ENCODE results near the gene DOCK3. TPM values are rescaled to one million over a fixed set of nuclear protein-coding genes. Genes with fewer than 3 reads are reported as not detected.
"Not testable (repeated sequence)": the region's sequence is repeated elsewhere in the genome, so short reads cannot be mapped to it uniquely, and the experiment has no call there.

Gene DOCK3
- total RNA-seq, 2 donors from 2014 or later, result 7.2 to 9.7 TPM

- H3K36me3 Mint-ChIP-seq (ENCODE audit: insufficient read depth in 2 of 2), result peaks cover 6 to 8% of the 10 kb centered on the region in 2 donors
- H3K27ac Mint-ChIP-seq, result no peak overlapping the region
- no peaks in the 10 kb centered on the region for H3K27me3 Mint-ChIP-seq (ENCODE audit: low read depth)
- peaks cover 9% of the 10 kb centered on the region for H3K4me1 Mint-ChIP-seq (ENCODE audit: low read depth)
- H3K9me3 Mint-ChIP-seq, result peaks cover 0 to 5% of the 10 kb centered on the region in 2 donors
- H3K4me3 Mint-ChIP-seq, result no peak overlapping the region
- DNase-seq, result no peak
- ATAC-seq (replicated peaks in 1 of 2), result no peak
These were observed 425.8 kb downstream of the DOCK3 start for GRCh38 chr3:51100536-51100851.

DNA sequence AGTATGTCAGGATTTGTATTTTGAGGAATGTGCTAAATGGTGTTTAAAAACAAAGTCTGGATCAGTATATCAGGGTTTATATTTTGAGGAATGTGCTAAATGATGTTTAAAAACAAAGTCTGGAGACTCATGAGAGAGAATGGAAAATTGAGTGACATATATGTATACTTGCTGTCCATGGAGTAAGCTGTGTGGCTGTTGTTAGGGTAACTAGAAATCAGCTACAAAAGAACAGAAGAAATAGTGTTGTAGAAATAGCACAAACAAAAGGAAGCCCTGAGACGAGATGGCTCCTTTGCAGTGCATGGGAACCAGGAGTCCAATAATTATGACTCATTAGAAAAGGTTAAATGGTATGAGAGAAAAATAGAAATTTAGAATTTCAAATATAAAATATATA lies 427.7 kb downstream of the DOCK3 start:
- Mint-ChIP-seq H3K27ac (no peak overlapping the region), H3K27me3 (ENCODE audit: low read depth) (no peaks in the 10 kb centered on the region), H3K36me3 (ENCODE audit: insufficient read depth in 2 of 2) (peaks cover 0 to 5% of the 10 kb centered on the region in 2 donors), H3K4me3 (no peak overlapping the region), H3K4me1 (ENCODE audit: low read depth) (peaks cover 9% of the 10 kb centered on the region), H3K9me3 (peaks cover 5 to 7% of the 10 kb centered on the region in 2 donors)
- no peak for ATAC-seq (replicated peaks in 1 of 2)
- no peak for DNase-seq

GRCh38 chr3:51106242-51106876 lies 431.6 kb downstream of the DOCK3 start:
- DNase-seq, result no peak
- no peaks in the 10 kb centered on the region for H3K4me1 Mint-ChIP-seq (ENCODE audit: low read depth)
- no peak for ATAC-seq (replicated peaks in 1 of 2)
- H3K36me3 Mint-ChIP-seq (ENCODE audit: insufficient read depth in 2 of 2), result peaks cover 5 to 13% of the 10 kb centered on the region in 2 donors
- peaks cover 15% of the 10 kb centered on the region in 2 donors for H3K9me3 Mint-ChIP-seq
- no peaks in the 10 kb centered on the region for H3K27me3 Mint-ChIP-seq (ENCODE audit: low read depth)
- no peak overlapping the region for H3K27ac Mint-ChIP-seq
- no peak overlapping the region for H3K4me3 Mint-ChIP-seq

DNA sequence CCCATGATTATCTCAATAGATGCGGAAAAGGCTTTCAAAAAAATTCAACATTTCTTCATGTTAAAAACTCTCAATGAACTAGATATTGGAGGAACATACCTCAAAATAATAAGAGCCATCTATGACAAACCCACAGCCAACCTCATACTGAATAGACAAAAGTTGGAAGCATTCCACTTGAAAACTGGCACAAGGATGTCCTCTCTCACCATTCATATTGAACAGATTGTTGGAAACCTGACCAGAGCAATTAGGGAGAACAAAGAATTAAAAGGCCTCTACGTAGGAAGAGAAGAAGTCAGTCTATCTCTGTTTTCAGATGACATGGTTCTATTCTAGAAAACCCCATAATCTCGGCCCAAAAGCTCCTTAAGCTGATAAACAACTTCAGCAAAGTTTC lies 435.9 kb downstream of the DOCK3 start:
- ATAC-seq (replicated peaks in 1 of 2), result no peak
- Mint-ChIP-seq H3K27me3 (ENCODE audit: low read depth) (no peaks in the 10 kb centered on the region), H3K27ac (no peak overlapping the region), H3K4me1 (ENCODE audit: low read depth) (no peaks in the 10 kb centered on the region), H3K9me3 (peaks cover 15 to 19% of the 10 kb centered on the region in 2 donors), H3K36me3 (ENCODE audit: insufficient read depth in 2 of 2) (peaks cover 5 to 15% of the 10 kb centered on the region in 2 donors), H3K4me3 (no peak overlapping the region)
- no peak for DNase-seq

DNA sequence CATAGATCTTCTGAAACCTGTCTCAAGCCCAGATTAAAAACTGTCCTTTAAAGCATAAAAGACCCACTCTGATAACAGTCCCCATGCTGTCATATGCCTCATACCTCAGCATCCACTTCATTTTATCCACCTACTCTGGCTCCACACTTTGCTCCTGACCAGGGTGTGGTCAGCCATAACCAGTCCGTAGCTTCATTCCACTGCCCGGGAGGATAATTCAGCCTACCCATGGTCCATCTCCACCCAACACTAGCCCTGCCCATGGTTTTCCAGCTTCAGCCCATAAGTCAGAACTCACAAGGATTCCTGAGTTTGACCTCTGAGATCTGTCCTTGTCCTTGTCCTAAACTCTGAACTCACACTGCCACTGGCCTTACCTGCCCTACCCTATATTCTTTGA lies 448.2 kb downstream of the DOCK3 start:
- no peak for DNase-seq
- H3K4me3 Mint-ChIP-seq, result no peak overlapping the region
- ATAC-seq (replicated peaks in 1 of 2), result no peak
- peaks cover 7% of the 10 kb centered on the region for H3K27me3 Mint-ChIP-seq (ENCODE audit: low read depth)
- H3K4me1 Mint-ChIP-seq (ENCODE audit: low read depth), result no peaks in the 10 kb centered on the region
- peaks cover 7 to 9% of the 10 kb centered on the region in 2 donors for H3K36me3 Mint-ChIP-seq (ENCODE audit: insufficient read depth in 2 of 2)
- peaks cover 8 to 11% of the 10 kb centered on the region in 2 donors for H3K9me3 Mint-ChIP-seq
- no peak overlapping the region for H3K27ac Mint-ChIP-seq

DNA sequence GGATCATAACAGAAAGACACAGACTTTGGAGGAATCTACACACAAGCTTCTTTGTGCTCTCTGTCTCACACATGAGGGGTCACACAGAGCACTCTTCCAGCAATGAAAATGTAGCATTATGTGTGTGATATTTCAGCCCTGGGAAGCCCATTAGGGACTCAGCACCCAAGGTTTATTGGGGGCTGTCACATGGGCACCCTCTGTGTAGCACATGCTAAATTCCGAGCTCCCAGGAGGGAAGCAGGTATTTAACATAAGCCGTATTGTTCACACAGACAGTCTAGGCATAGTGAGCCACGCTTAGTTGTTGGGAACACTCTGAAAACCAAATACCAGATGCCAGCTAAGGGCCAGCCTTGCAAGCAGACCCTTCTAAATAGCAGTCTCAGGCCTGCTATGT lies 448.8 kb downstream of the DOCK3 start:
- H3K27me3 Mint-ChIP-seq (ENCODE audit: low read depth), result peaks cover 7% of the 10 kb centered on the region
- no peak for ATAC-seq (replicated peaks in 1 of 2)

DNA sequence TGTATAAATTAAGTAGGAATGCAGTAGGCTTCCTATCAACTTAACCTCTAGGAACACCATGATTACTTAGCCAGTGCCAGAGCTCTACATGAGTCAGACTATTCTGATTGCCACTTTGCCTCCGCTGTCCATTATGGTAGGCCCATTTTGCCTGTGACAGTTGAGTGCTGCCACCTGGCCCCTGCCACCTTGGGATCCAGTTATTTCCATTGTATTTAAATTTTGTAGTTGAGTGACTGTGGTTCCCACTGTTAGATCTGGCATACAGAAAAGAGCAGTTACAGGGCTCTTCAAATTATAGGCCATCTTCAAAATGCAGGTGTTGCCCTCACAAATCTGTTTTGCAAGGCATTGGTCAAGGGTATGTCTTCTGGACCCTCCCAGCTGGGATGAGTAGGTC lies 456.9 kb downstream of the DOCK3 start:
- not testable (repeated sequence) for H3K27me3 Mint-ChIP-seq (ENCODE audit: low read depth); H3K9me3 Mint-ChIP-seq; ATAC-seq (replicated peaks in 1 of 2); H3K4me3 Mint-ChIP-seq; H3K27ac Mint-ChIP-seq; DNase-seq; H3K4me1 Mint-ChIP-seq (ENCODE audit: low read depth)
- H3K36me3 Mint-ChIP-seq (ENCODE audit: insufficient read depth in 2 of 2), result peaks cover 6 to 13% of the 10 kb centered on the region in 2 donors

More for the DNA sequence above, 448.8 kb downstream of the DOCK3 start:
- no peak for DNase-seq
- Mint-ChIP-seq H3K4me3 (no peak overlapping the region), H3K9me3 (peaks cover 8 to 10% of the 10 kb centered on the region in 2 donors), H3K4me1 (ENCODE audit: low read depth) (no peaks in the 10 kb centered on the region), H3K27ac (no peak overlapping the region), H3K36me3 (ENCODE audit: insufficient read depth in 2 of 2) (peaks cover 6 to 9% of the 10 kb centered on the region in 2 donors)

DNA sequence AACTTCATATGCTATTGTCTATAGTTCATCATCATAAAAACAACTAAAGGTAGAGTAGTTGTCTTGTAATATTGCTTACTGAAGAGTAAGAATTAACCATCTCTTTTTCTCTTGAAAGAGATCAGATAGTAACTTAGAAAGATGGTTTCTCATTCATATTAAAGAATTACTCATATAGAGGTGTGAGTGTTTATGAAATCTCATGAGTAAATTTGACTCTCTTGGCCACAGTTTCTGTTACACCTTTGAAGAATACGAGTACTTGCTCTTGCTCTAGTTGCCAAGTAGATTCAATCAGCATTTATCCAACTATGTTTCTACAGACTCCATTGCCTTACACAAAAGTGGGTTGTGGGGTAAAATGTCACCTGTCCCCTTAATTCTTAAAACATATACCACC lies 463.0 kb downstream of the DOCK3 start:
- H3K27me3 Mint-ChIP-seq (ENCODE audit: low read depth), result no peaks in the 10 kb centered on the region
- peaks cover 6% of the 10 kb centered on the region for H3K4me1 Mint-ChIP-seq (ENCODE audit: low read depth)
- H3K27ac Mint-ChIP-seq, result no peak overlapping the region
- H3K4me3 Mint-ChIP-seq, result no peak overlapping the region
- H3K36me3 Mint-ChIP-seq (ENCODE audit: insufficient read depth in 2 of 2), result peaks cover 0 to 7% of the 10 kb centered on the region in 2 donors
- H3K9me3 Mint-ChIP-seq, result peaks cover 1 to 2% of the 10 kb centered on the region in 2 donors
- no peak for DNase-seq
- peak in 1 of 2 donors; percentile 53 for ATAC-seq (replicated peaks in 1 of 2)

DNA sequence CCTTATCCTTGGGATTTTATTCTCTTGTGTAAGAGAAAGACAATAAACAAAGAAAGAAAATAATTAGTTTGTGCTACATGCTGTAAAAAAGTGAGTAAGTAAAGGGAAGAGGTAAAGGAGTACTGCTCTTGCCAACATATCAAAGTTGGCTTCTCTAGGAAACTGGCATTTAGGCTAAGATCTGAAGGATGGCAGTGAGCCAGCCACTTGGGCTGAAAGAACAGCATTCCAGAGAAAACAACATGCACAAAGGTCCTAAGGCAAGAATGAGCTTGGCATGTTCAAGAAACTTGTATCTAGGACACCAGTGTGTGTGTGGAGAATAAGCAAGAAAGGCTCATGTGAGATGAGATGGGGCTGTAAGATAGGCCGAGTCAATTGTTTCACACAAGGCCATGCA lies 464.9 kb downstream of the DOCK3 start:
- no peak overlapping the region for H3K27ac Mint-ChIP-seq

DNA sequence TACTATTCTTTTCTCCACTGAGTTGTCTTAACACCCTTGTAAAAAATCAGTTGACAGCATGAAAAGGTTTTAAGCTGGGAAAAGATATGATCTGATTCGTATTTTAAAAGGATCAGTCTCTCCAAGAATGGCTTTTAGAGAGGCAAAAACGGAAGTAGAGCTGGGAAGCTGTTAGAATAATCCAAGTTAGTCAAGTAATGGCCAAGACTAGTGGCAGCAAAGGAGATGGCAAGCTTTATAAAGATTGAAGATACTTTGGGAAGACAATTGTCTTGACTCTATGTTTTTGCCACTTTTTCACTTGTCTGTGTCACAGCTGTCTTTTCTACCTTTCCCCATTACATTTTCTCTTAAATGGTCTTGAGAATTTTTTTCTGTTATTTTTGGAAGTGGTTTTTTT lies 466.8 kb downstream of the DOCK3 start:
- Mint-ChIP-seq H3K36me3 (ENCODE audit: insufficient read depth in 2 of 2) (no peaks in the 10 kb centered on the region), H3K9me3 (no peaks in the 10 kb centered on the region), H3K4me3 (no peak overlapping the region), H3K27me3 (ENCODE audit: low read depth) (no peaks in the 10 kb centered on the region), H3K27ac (no peak overlapping the region), H3K4me1 (ENCODE audit: low read depth) (peaks cover 6% of the 10 kb centered on the region)
- no peak for ATAC-seq (replicated peaks in 1 of 2)
- DNase-seq, result no peak

More for the DNA sequence above, 464.9 kb downstream of the DOCK3 start:
- H3K4me3 Mint-ChIP-seq, result no peak overlapping the region
- no peaks in the 10 kb centered on the region for H3K9me3 Mint-ChIP-seq
- H3K4me1 Mint-ChIP-seq (ENCODE audit: low read depth), result peaks cover 6% of the 10 kb centered on the region
- no peaks in the 10 kb centered on the region for H3K36me3 Mint-ChIP-seq (ENCODE audit: insufficient read depth in 2 of 2)
- no peak for ATAC-seq (replicated peaks in 1 of 2)
- DNase-seq, result no peak
- H3K27me3 Mint-ChIP-seq (ENCODE audit: low read depth), result no peaks in the 10 kb centered on the region

- ATAC-seq (replicated peaks in 1 of 2), result no peak
- H3K36me3 Mint-ChIP-seq (ENCODE audit: insufficient read depth in 2 of 2), result peaks cover 2 to 7% of the 10 kb centered on the region in 2 donors
- H3K4me1 Mint-ChIP-seq (ENCODE audit: low read depth), result peaks cover 6% of the 10 kb centered on the region
These were observed 471.3 kb downstream of the DOCK3 start for GRCh38 chr3:51145811-51146585.

DNA sequence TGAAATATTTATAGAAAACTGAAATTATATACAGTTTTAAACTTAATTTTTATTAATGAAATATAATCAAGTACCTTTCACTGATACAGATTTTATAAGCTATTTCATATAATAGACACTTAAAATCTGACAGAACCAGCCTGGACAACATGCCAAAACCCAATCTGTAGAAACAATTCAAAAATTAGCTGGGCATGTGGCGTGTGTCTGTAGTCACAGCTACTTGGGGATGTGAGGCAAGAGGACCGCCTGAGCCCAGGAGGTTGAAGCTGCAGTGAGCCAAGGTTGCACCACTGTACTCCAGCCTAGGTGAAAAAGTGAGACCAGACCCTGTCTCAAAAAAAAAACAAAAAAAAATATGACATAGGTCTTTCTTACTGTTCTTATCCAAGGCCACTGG lies 472.1 kb downstream of the DOCK3 start:
- peaks cover 2 to 6% of the 10 kb centered on the region in 2 donors for H3K9me3 Mint-ChIP-seq

More at GRCh38 chr3:51145811-51146585, 471.3 kb downstream of the DOCK3 start:
- DNase-seq, result no peak
- Mint-ChIP-seq H3K4me3 (no peak overlapping the region), H3K9me3 (peaks cover 2 to 6% of the 10 kb centered on the region in 2 donors), H3K27me3 (ENCODE audit: low read depth) (no peaks in the 10 kb centered on the region), H3K27ac (no peak overlapping the region)

GRCh38 chr3:51156147-51156546 lies 481.4 kb downstream of the DOCK3 start:
- H3K9me3 Mint-ChIP-seq, result no peaks in the 10 kb centered on the region
- no peak for ATAC-seq (replicated peaks in 1 of 2)
- no peak for DNase-seq
- no peaks in the 10 kb centered on the region for H3K4me1 Mint-ChIP-seq (ENCODE audit: low read depth)
- H3K36me3 Mint-ChIP-seq (ENCODE audit: insufficient read depth in 2 of 2), result no peaks in the 10 kb centered on the region
- no peak overlapping the region for H3K4me3 Mint-ChIP-seq
- H3K27me3 Mint-ChIP-seq (ENCODE audit: low read depth), result no peaks in the 10 kb centered on the region
- H3K27ac Mint-ChIP-seq, result no peak overlapping the region

More for the DNA sequence above, 472.1 kb downstream of the DOCK3 start:
- Mint-ChIP-seq H3K4me1 (ENCODE audit: low read depth) (peaks cover 6% of the 10 kb centered on the region), H3K36me3 (ENCODE audit: insufficient read depth in 2 of 2) (peaks cover 2 to 7% of the 10 kb centered on the region in 2 donors), H3K27ac (no peak overlapping the region), H3K4me3 (no peak overlapping the region), H3K27me3 (ENCODE audit: low read depth) (no peaks in the 10 kb centered on the region)
- ATAC-seq (replicated peaks in 1 of 2) (no peak), DNase-seq (no peak)

All from activated T-cell treated with anti-CD3 and anti-CD28 coated beads, Interleukin-2, amount 50 U/mL, for 72 hours (primary cell).